ENCODE data around the gene FDCSP. TPM values are rescaled to one million over a fixed set of nuclear protein-coding genes. Genes with fewer than 3 reads are reported as not detected.

FDCSP gene
- not detected in 2 replicates for total RNA-seq (2013; cell fraction: nucleolus; rRNA removed)
- total RNA-seq (2014; rRNA removed) (not detected in 2 replicates), total RNA-seq (2014; rRNA removed; fragmentation: Illumina TruSeq; extraction: Trizol) (not detected in 2 replicates), total RNA-seq (2021) (not detected in 2 replicates), polyA plus RNA-seq (2011; rRNA removed) (not detected in 2 replicates), polyA plus RNA-seq (2014; fragmentation: Illumina TruSeq; extraction: Trizol) (not detected in 2 replicates), polyA plus RNA-seq (2014; fragmentation: Nextera tagmentation; extraction: Ambion mirVana) (not detected), polyA plus RNA-seq (2014; rRNA removed) (not detected in 2 replicates), polyA plus RNA-seq (2016; fragmentation: Nextera tagmentation; extraction: Ambion mirVana) (not detected), polyA minus RNA-seq (2011; rRNA and poly(A)+ RNA removed) (not detected in 2 replicates), Bru-seq, nascent RNA (not detected), BruChase-seq, experiment 1, labeled RNA remaining after a 6-hour chase (not detected), BruChase-seq, experiment 2, labeled RNA remaining after a 2-hour chase (not detected)
- not detected for polyA plus RNA-seq (2011; ENCODE audit: low read depth)
- not detected in 2 replicates for polyA plus RNA-seq (2011; cell fraction: cytosol; rRNA removed)
- not detected in 2 replicates for polyA plus RNA-seq (2011; cell fraction: nucleus; rRNA removed)
- not detected in 2 replicates for polyA plus RNA-seq (2012)
- polyA minus RNA-seq (2011; cell fraction: cytosol; rRNA and poly(A)+ RNA removed), result not detected in 2 replicates
- polyA minus RNA-seq (2011; cell fraction: nucleus; rRNA and poly(A)+ RNA removed), result not detected in 2 replicates
- long read RNA-seq, experiment 1, result 0 reads
- long read RNA-seq, experiment 2, result 0 reads

DNA sequence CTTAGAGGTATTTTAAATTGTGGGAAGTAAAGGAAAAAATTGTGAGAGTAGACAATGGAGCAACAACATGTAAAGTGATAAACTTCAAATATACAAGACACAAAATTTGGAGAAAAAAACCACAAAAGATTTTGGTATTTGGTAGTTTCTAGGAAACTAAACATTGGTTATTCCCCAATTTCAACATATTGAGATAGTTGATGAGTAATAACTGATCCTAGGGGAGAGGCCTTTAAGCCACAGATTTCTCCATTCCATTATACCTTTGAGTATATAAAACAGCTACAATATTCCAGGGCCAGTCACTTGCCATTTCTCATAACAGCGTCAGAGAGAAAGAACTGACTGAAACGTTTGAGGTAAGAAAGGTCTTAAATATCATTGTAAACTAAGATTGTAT, at the start of gene FDCSP:
Gene FDCSP (plus strand): TSS at position 301 of the 400 bp plus-strand sequence. CDS start 5,071 bp downstream, outside the sequence.
- Histone ChIP-seq H3K4me1 (ENCODE audit: control insufficient read depth, insufficient read depth, low read length) (no peaks in the 10 kb centered on the region), H3K27me3 (replicated peaks in 1 of 2; ENCODE audit: control insufficient read depth in 2 of 2, insufficient read depth in 2 of 2, low read length in 1 of 2) (no peaks in the 10 kb centered on the region), H3K4me2 (ENCODE audit: control insufficient read depth, insufficient read depth) (no peak within 1 kb of the TSS), H4K20me1 (ENCODE audit: control insufficient read depth, insufficient read depth) (no peaks in the 10 kb centered on the region), H3K27ac (ENCODE audit: control insufficient read depth, insufficient read depth) (no peak within 1 kb of the TSS), H2AFZ (ENCODE audit: control insufficient read depth, low read depth, low read length) (no peak within 1 kb of the TSS), H3K4me3 (no peak within 1 kb of the TSS), H3K79me2 (ENCODE audit: control insufficient read depth, insufficient read depth, low read length) (no peaks in the 10 kb centered on the region), H3K9ac (ENCODE audit: control insufficient read depth, insufficient read depth, low read length) (no peak within 1 kb of the TSS), H3K9me3 (replicated peaks; ENCODE audit: control insufficient read depth, insufficient read depth, low read length) (no peaks in the 10 kb centered on the region), H3K36me3 (ENCODE audit: control insufficient read depth in 2 of 2, insufficient read depth in 2 of 2, low read length in 1 of 2) (no peaks in the 10 kb centered on the region)
- no TSS peak for BruUV-seq (replicated peaks)
- DNase-seq (ENCODE audit: low read depth, low spot score) (no peak), FAIRE-seq (no peak), ATAC-seq (no peak)
- POLR2A ChIA-PET, result no interaction called here
- WGBS (ENCODE audit: insufficient coverage, insufficient replicate concordance, low lambda C conversion rate, missing lambda C conversion rate), result 19% methylated on average over 2 of the region's 2 CpGs
- RAD21 ChIA-PET (ENCODE audit: unreplicated experiment), result no interaction called here
- in situ Hi-C loops (cut with MboI) (no loop called here), intact Hi-C loops (cut with micrococcal nuclease; ENCODE audit: unreplicated experiment) (no loop called here)
- CTCF ChIA-PET, result no interaction called here
- SMC1A ChIA-PET (ENCODE audit: uncharacterized antibody, unreplicated experiment), result no interaction called here
- TF ChIP-seq RFX5 (IDR thresholded peaks at IDR 0.05; ENCODE audit: low read depth, low read length) (no peak), IKZF1 (conservative IDR thresholded peaks at IDR 0.05) (no peak), EP300 (IDR thresholded peaks at IDR 0.05; ENCODE audit: borderline replicate concordance in 1 of 2, control insufficient read depth in 1 of 2, low read depth in 2 of 2, low read length in 2 of 2) (no peak), HDGF (IDR thresholded peaks at IDR 0.05) (no peak), TCF12 (IDR thresholded peaks at IDR 0.05; ENCODE audit: low read depth, low read length) (no peak), EGR1 (IDR thresholded peaks at IDR 0.05; ENCODE audit: borderline replicate concordance in 1 of 2, low read depth in 2 of 2, low read length in 2 of 2) (no peak), CHD1 (IDR thresholded peaks at IDR 0.05; ENCODE audit: low read depth, low read length) (no peak), NFIC (IDR thresholded peaks at IDR 0.05; ENCODE audit: low read depth, low read length) (no peak)
- TF ChIP-seq, protein P1, sequence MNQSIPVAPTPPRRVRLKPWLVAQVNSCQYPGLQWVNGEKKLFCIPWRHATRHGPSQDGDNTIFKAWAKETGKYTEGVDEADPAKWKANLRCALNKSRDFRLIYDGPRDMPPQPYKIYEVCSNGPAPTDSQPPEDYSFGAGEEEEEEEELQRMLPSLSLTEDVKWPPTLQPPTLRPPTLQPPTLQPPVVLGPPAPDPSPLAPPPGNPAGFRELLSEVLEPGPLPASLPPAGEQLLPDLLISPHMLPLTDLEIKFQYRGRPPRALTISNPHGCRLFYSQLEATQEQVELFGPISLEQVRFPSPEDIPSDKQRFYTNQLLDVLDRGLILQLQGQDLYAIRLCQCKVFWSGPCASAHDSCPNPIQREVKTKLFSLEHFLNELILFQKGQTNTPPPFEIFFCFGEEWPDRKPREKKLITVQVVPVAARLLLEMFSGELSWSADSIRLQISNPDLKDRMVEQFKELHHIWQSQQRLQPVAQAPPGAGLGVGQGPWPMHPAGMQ (IDR thresholded peaks at IDR 0.05; ENCODE audit: borderline replicate concordance), result no peak
